GM19035 (cell line): ENCODE data around the gene NPTN.

Source experiments
- ATAC-seq: cut with Tn5 transposase; IDR thresholded peaks from one replicate; pipeline ENCODE4 v1.9.1; 2021; ENCODE audit not compliant: unreplicated experiment

NPTN gene

GRCh38 chr15:73522011-73522410 lies 111.2 kb downstream of the NPTN start:
- ATAC-seq = no peak

GRCh38 chr15:73518876-73519733 lies 114.1 kb downstream of the NPTN start:
- no peak for ATAC-seq

GRCh38 chr15:73518180-73518862 lies 114.9 kb downstream of the NPTN start:
- ATAC-seq = no peak

- no peak for ATAC-seq
Measured at GRCh38 chr15:73517566-73517965, 115.6 kb downstream of the NPTN start.

GRCh38 chr15:73515527-73515926 lies 117.7 kb downstream of the NPTN start:
- no peak for ATAC-seq
